ENCODE measurements around the gene ZC3H12A. TPM values are rescaled to one million over a fixed set of nuclear protein-coding genes. Genes with fewer than 3 reads are reported as not detected.

Gene ZC3H12A
- total and polyA plus RNA-seq, 10 of the 15 experiments (the other 5 are each of a cell fraction or from before 2014, with no cell fraction given) = 0.35 to 30.2 (median 13.8) TPM

GRCh38 chr1:37432716-37433115 lies 41.7 kb upstream of the ZC3H12A start:
- DNase-seq (ENCODE audit: low read depth, low spot score) (no peak), FAIRE-seq (no peak), ATAC-seq (no peak)
- Histone ChIP-seq H3K9ac (ENCODE audit: control insufficient read depth, insufficient read depth, low read length) (no peak overlapping the region), H4K20me1 (ENCODE audit: control insufficient read depth, insufficient read depth) (no peaks in the 10 kb centered on the region), H3K36me3 (ENCODE audit: control insufficient read depth in 2 of 2, insufficient read depth in 2 of 2, low read length in 1 of 2) (no peaks in the 10 kb centered on the region), H3K27ac (ENCODE audit: control insufficient read depth, insufficient read depth) (no peak overlapping the region), H3K79me2 (ENCODE audit: control insufficient read depth, insufficient read depth, low read length) (no peaks in the 10 kb centered on the region), H3K4me3 (no peak overlapping the region), H3K9me3 (replicated peaks; ENCODE audit: control insufficient read depth, insufficient read depth, low read length) (no peaks in the 10 kb centered on the region), H2AFZ (ENCODE audit: control insufficient read depth, low read depth, low read length) (no peak overlapping the region), H3K27me3 (replicated peaks in 1 of 2; ENCODE audit: control insufficient read depth in 2 of 2, insufficient read depth in 2 of 2, low read length in 1 of 2) (peaks cover 0 to 3% of the 10 kb centered on the region in 2 experiments; a peak in 2 of 4 replicates), H3K4me1 (ENCODE audit: control insufficient read depth, insufficient read depth, low read length) (no peaks in the 10 kb centered on the region), H3K4me2 (ENCODE audit: control insufficient read depth, insufficient read depth) (no peak overlapping the region)
- intact Hi-C loops (cut with micrococcal nuclease; ENCODE audit: unreplicated experiment) = no loop called here
- ChIA-PET RAD21 (ENCODE audit: unreplicated experiment) (interaction anchor here (0.6 to 1.7 kb wide), 3 partner anchors 38 to 360 kb away, joined by 3 read pairs; no protein-coding TSS in a partner anchor), CTCF (no interaction called here), POLR2A (no interaction called here), SMC1A (ENCODE audit: uncharacterized antibody, unreplicated experiment) (no interaction called here)
- in situ Hi-C loops (cut with MboI) = no loop called here
- WGBS (ENCODE audit: insufficient coverage, insufficient replicate concordance, low lambda C conversion rate, missing lambda C conversion rate) = 35% methylated on average over 12 of the region's 12 CpGs
- no peak for TF ChIP-seq NBN (IDR thresholded peaks at IDR 0.05)
- TF ChIP-seq GABPA (IDR thresholded peaks at IDR 0.05; ENCODE audit: low read depth) = no peak
- no TSS peak for BruUV-seq (replicated peaks)

- ATAC-seq = no peak
- H3K9me3 ChIP-seq (replicated peaks; ENCODE audit: control insufficient read depth, insufficient read depth, low read length) = no peaks in the 10 kb centered on the region
- TF ChIP-seq NR2C1 (IDR thresholded peaks at IDR 0.05) (no peak), NFYB (IDR thresholded peaks at IDR 0.05; ENCODE audit: insufficient read depth, low read depth, low read length) (no peak), EGR1 (IDR thresholded peaks at IDR 0.05; ENCODE audit: borderline replicate concordance in 1 of 2, low read depth in 2 of 2, low read length in 2 of 2) (no peak), ZNF274 (IDR thresholded peaks at IDR 0.05; ENCODE audit: insufficient read depth, insufficient read length) (no peak), IKZF1 (conservative IDR thresholded peaks at IDR 0.05) (no peak), ZNF622 (IDR thresholded peaks at IDR 0.05) (no peak), STAT3 (IDR thresholded peaks at IDR 0.05; ENCODE audit: low read depth, low read length) (no peak), CREM (IDR thresholded peaks at IDR 0.05; ENCODE audit: low read depth) (no peak), NFXL1 (IDR thresholded peaks at IDR 0.05; ENCODE audit: borderline replicate concordance) (no peak), SPI1 (IDR thresholded peaks at IDR 0.05; ENCODE audit: borderline replicate concordance, insufficient read depth, low read depth, low read length) (no peak), ZSCAN29 (IDR thresholded peaks at IDR 0.05) (no peak), EZH2 (IDR thresholded peaks at IDR 0.05; ENCODE audit: borderline replicate concordance, control insufficient read depth, low read depth, low read length) (no peak), TCF3 (IDR thresholded peaks at IDR 0.05; ENCODE audit: borderline replicate concordance, insufficient read depth, low read depth, low read length) (no peak)
- no peaks in the 10 kb centered on the region for H3K79me2 ChIP-seq (ENCODE audit: control insufficient read depth, insufficient read depth, low read length)
- no peak overlapping the region for H2AFZ ChIP-seq (ENCODE audit: control insufficient read depth, low read depth, low read length)
- H3K27ac ChIP-seq (ENCODE audit: control insufficient read depth, insufficient read depth) = no peak overlapping the region
- peaks cover 0 to 3% of the 10 kb centered on the region in 2 experiments; a peak in 2 of 4 replicates for H3K27me3 ChIP-seq (replicated peaks in 1 of 2; ENCODE audit: control insufficient read depth in 2 of 2, insufficient read depth in 2 of 2, low read length in 1 of 2)
- H3K4me1 ChIP-seq (ENCODE audit: control insufficient read depth, insufficient read depth, low read length) = no peaks in the 10 kb centered on the region
- in situ Hi-C loops (cut with MboI) = no loop called here
- ChIA-PET RAD21 (ENCODE audit: unreplicated experiment) (interaction anchor here (0.6 to 1.7 kb wide), 2 partner anchors 38 to 361 kb away, joined by 3 read pairs; no protein-coding TSS in a partner anchor), CTCF (interaction anchor here (1.6 to 1.7 kb wide), 2 partner anchors 54 to 732 kb away, joined by 4 to 6 read pairs; no protein-coding TSS in a partner anchor), SMC1A (ENCODE audit: uncharacterized antibody, unreplicated experiment) (no interaction called here), POLR2A (no interaction called here)
- no peak for DNase-seq (ENCODE audit: low read depth, low spot score)
- no peak for FAIRE-seq
- no TSS peak for BruUV-seq (replicated peaks)
- no peak overlapping the region for H3K9ac ChIP-seq (ENCODE audit: control insufficient read depth, insufficient read depth, low read length)
- intact Hi-C loops (cut with micrococcal nuclease; ENCODE audit: unreplicated experiment) = no loop called here
- H3K4me2 ChIP-seq (ENCODE audit: control insufficient read depth, insufficient read depth) = no peak overlapping the region
- no peaks in the 10 kb centered on the region for H4K20me1 ChIP-seq (ENCODE audit: control insufficient read depth, insufficient read depth)
- H3K36me3 ChIP-seq (ENCODE audit: control insufficient read depth in 2 of 2, insufficient read depth in 2 of 2, low read length in 1 of 2) = no peaks in the 10 kb centered on the region
- WGBS (ENCODE audit: insufficient coverage, insufficient replicate concordance, low lambda C conversion rate, missing lambda C conversion rate) = 58% methylated on average over 12 of the region's 12 CpGs
- H3K4me3 ChIP-seq = no peak overlapping the region
These were observed 41.2 kb upstream of the ZC3H12A start for GRCh38 chr1:37433171-37433570.

Measured in GM12878 (cell line).